GM12891 (cell line): ENCODE measurements around the gene C8G.

ENCODE experiments used
- PAX5 ChIP-seq: IDR thresholded peaks from 2 replicates; pipeline ENCODE4 v1.6.1; 2011; ENCODE audit warnings: low read length, moderate library complexity, mild to moderate bottlenecking; ENCODE audit not compliant: insufficient read depth, severe bottlenecking
- POLR2A ChIP-seq: IDR thresholded peaks from 2 replicates; pipeline ENCODE4 v1.6.1; 2011; ENCODE audit warnings: low read depth, low read length, control low read depth
- POLR2AphosphoS5 ChIP-seq: IDR thresholded peaks from 2 replicates; pipeline ENCODE4 v1.6.1; 2011; ENCODE audit warnings: low read depth, low read length, control low read depth
- SPI1 ChIP-seq: IDR thresholded peaks from 2 replicates; pipeline ENCODE4 v1.6.1; 2011; ENCODE audit warnings: low read depth, low read length, control low read depth
- TAF1 ChIP-seq: IDR thresholded peaks from 2 replicates; pipeline ENCODE4 v1.6.1; 2011; ENCODE audit warnings: low read depth, low read length, control low read depth

GRCh38 chr9:136964833-136965422 lies 19.9 kb downstream of the C8G start:
- no peak for TF ChIP-seq POLR2AphosphoS5
- TF ChIP-seq POLR2A: no peak
- no peak for TF ChIP-seq PAX5
- no peak for TF ChIP-seq SPI1
- TF ChIP-seq TAF1: no peak
